Measurements from ENCODE around the gene GIGYF1. TPM values are rescaled to one million over a fixed set of nuclear protein-coding genes. Genes with fewer than 3 reads are reported as not detected.
"Not testable (repeated sequence)": the region's sequence is repeated elsewhere in the genome, so short reads cannot be mapped to it uniquely, and the experiment has no call there.

Gene GIGYF1
- total RNA-seq, 1 experiment from 2014 or later: 16.3 TPM

GRCh38 chr7:100726996-100727761 lies 33.1 kb upstream of the GIGYF1 start:
- no peaks in the 10 kb centered on the region for H3K79me2 ChIP-seq (ENCODE audit: low read length)
- no peak overlapping the region for H3K9ac ChIP-seq (ENCODE audit: low read length)
- no peaks in the 10 kb centered on the region for H3K27me3 ChIP-seq (ENCODE audit: low read length)
- no peak overlapping the region for H3K4me3 ChIP-seq (ENCODE audit: low read length)
- H3K4me1 ChIP-seq (ENCODE audit: low read length): no peaks in the 10 kb centered on the region; the same call in 1 of the 2 replicates
- H4K20me1 ChIP-seq (ENCODE audit: insufficient read depth, low read depth, low read length): no peaks in the 10 kb centered on the region
- H3K9me3 ChIP-seq (ENCODE audit: low read length): no peaks in the 10 kb centered on the region
- H2AFZ ChIP-seq (ENCODE audit: low read length): no peak overlapping the region
- DNase-seq: no peak
- H3K4me2 ChIP-seq (ENCODE audit: low read depth, low read length, poor library complexity, severe bottlenecking): no peak overlapping the region
- H3K9me2 ChIP-seq (replicated peaks; ENCODE audit: insufficient read depth, low read length): no peaks in the 10 kb centered on the region
- no peak overlapping the region for H3K27ac ChIP-seq (ENCODE audit: low read length)
- H3K36me3 ChIP-seq (ENCODE audit: insufficient read depth, low read length): no peaks in the 10 kb centered on the region

- not testable (repeated sequence) for H3K9ac ChIP-seq (ENCODE audit: low read length); DNase-seq; H3K4me2 ChIP-seq (ENCODE audit: low read depth, low read length, poor library complexity, severe bottlenecking); H3K9me3 ChIP-seq (ENCODE audit: low read length); H3K9me2 ChIP-seq (replicated peaks; ENCODE audit: insufficient read depth, low read length); H4K20me1 ChIP-seq (ENCODE audit: insufficient read depth, low read depth, low read length); H3K79me2 ChIP-seq (ENCODE audit: low read length); H3K27me3 ChIP-seq (ENCODE audit: low read length); H3K36me3 ChIP-seq (ENCODE audit: insufficient read depth, low read length); H3K27ac ChIP-seq (ENCODE audit: low read length); H3K4me3 ChIP-seq (ENCODE audit: low read length); H3K4me1 ChIP-seq (ENCODE audit: low read length); H2AFZ ChIP-seq (ENCODE audit: low read length)
Observed at GRCh38 chr7:100724364-100724763, 30.3 kb upstream of the GIGYF1 start.

GRCh38 chr7:100723732-100724275 lies 29.8 kb upstream of the GIGYF1 start:
- no peaks in the 10 kb centered on the region for H3K36me3 ChIP-seq (ENCODE audit: insufficient read depth, low read length)
- no peaks in the 10 kb centered on the region for H3K79me2 ChIP-seq (ENCODE audit: low read length)
- no peaks in the 10 kb centered on the region for H3K9me3 ChIP-seq (ENCODE audit: low read length)
- no peaks in the 10 kb centered on the region for H3K27me3 ChIP-seq (ENCODE audit: low read length)
- H3K9ac ChIP-seq (ENCODE audit: low read length): no peak overlapping the region
- H2AFZ ChIP-seq (ENCODE audit: low read length): no peak overlapping the region
- no peak for DNase-seq
- no peak overlapping the region for H3K27ac ChIP-seq (ENCODE audit: low read length)
- H4K20me1 ChIP-seq (ENCODE audit: insufficient read depth, low read depth, low read length): no peaks in the 10 kb centered on the region
- no peak overlapping the region for H3K4me3 ChIP-seq (ENCODE audit: low read length)
- H3K9me2 ChIP-seq (replicated peaks; ENCODE audit: insufficient read depth, low read length): no peaks in the 10 kb centered on the region
- no peaks in the 10 kb centered on the region; the same call in 1 of the 2 replicates for H3K4me1 ChIP-seq (ENCODE audit: low read length)
- H3K4me2 ChIP-seq (ENCODE audit: low read depth, low read length, poor library complexity, severe bottlenecking): no peak overlapping the region

- H3K27me3 ChIP-seq (ENCODE audit: low read length): no peaks in the 10 kb centered on the region
- no peak overlapping the region for H3K4me3 ChIP-seq (ENCODE audit: low read length)
- H3K27ac ChIP-seq (ENCODE audit: low read length): no peak overlapping the region
- no peaks in the 10 kb centered on the region for H3K9me3 ChIP-seq (ENCODE audit: low read length)
- no peaks in the 10 kb centered on the region for H3K9me2 ChIP-seq (replicated peaks; ENCODE audit: insufficient read depth, low read length)
- H3K79me2 ChIP-seq (ENCODE audit: low read length): no peaks in the 10 kb centered on the region
- no peak overlapping the region for H2AFZ ChIP-seq (ENCODE audit: low read length)
- no peak for DNase-seq
- H3K9ac ChIP-seq (ENCODE audit: low read length): no peak overlapping the region
- no peaks in the 10 kb centered on the region; the same call in 1 of the 2 replicates for H3K4me1 ChIP-seq (ENCODE audit: low read length)
- H3K4me2 ChIP-seq (ENCODE audit: low read depth, low read length, poor library complexity, severe bottlenecking): no peak overlapping the region
- H3K36me3 ChIP-seq (ENCODE audit: insufficient read depth, low read length): no peaks in the 10 kb centered on the region
- no peaks in the 10 kb centered on the region for H4K20me1 ChIP-seq (ENCODE audit: insufficient read depth, low read depth, low read length)
Observed at GRCh38 chr7:100722480-100723212, 28.6 kb upstream of the GIGYF1 start.

GRCh38 chr7:100721505-100721812 lies 27.4 kb upstream of the GIGYF1 start:
- DNase-seq: no peak
- Histone ChIP-seq H3K4me1 (ENCODE audit: low read length) (no peaks in the 10 kb centered on the region; the same call in 1 of the 2 replicates), H3K9me2 (replicated peaks; ENCODE audit: insufficient read depth, low read length) (no peaks in the 10 kb centered on the region), H3K9ac (ENCODE audit: low read length) (no peak overlapping the region), H3K27me3 (ENCODE audit: low read length) (no peaks in the 10 kb centered on the region), H3K9me3 (ENCODE audit: low read length) (no peaks in the 10 kb centered on the region), H3K27ac (ENCODE audit: low read length) (no peak overlapping the region), H3K4me3 (ENCODE audit: low read length) (no peak overlapping the region), H4K20me1 (ENCODE audit: insufficient read depth, low read depth, low read length) (no peaks in the 10 kb centered on the region), H3K36me3 (ENCODE audit: insufficient read depth, low read length) (no peaks in the 10 kb centered on the region), H3K4me2 (ENCODE audit: low read depth, low read length, poor library complexity, severe bottlenecking) (no peak overlapping the region), H3K79me2 (ENCODE audit: low read length) (no peaks in the 10 kb centered on the region), H2AFZ (ENCODE audit: low read length) (no peak overlapping the region)

DNA sequence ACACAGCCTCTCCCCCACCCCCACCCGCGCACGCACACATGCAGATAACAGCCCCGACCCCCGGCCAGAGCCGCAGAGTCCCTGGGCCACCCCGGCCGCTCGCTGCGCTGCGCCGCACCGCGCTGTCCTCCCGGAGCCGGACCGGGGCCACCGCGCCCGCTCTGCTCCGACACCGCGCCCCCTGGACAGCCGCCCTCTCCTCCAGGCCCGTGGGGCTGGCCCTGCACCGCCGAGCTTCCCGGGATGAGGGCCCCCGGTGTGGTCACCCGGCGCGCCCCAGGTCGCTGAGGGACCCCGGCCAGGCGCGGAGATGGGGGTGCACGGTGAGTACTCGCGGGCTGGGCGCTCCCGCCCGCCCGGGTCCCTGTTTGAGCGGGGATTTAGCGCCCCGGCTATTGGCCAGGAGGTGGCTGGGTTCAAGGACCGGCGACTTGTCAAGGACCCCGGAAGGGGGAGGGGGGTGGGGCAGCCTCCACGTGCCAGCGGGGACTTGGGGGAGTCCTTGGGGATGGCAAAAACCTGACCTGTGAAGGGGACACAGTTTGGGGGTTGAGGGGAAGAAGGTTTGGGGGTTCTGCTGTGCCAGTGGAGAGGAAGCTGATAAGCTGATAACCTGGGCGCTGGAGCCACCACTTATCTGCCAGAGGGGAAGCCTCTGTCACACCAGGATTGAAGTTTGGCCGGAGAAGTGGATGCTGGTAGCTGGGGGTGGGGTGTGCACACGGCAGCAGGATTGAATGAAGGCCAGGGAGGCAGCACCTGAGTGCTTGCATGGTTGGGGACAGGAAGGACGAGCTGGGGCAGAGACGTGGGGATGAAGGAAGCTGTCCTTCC lies 26.8 kb upstream of the GIGYF1 start:
- no peak overlapping the region for H2AFZ ChIP-seq (ENCODE audit: low read length)
- no peak overlapping the region for H3K27ac ChIP-seq (ENCODE audit: low read length)
- H3K9ac ChIP-seq (ENCODE audit: low read length): no peak overlapping the region
- no peaks in the 10 kb centered on the region; the same call in 1 of the 2 replicates for H3K4me1 ChIP-seq (ENCODE audit: low read length)
- no peak overlapping the region for H3K4me3 ChIP-seq (ENCODE audit: low read length)
- H3K4me2 ChIP-seq (ENCODE audit: low read depth, low read length, poor library complexity, severe bottlenecking): no peak overlapping the region
- no peaks in the 10 kb centered on the region for H3K79me2 ChIP-seq (ENCODE audit: low read length)
- no peak for DNase-seq
- H3K9me3 ChIP-seq (ENCODE audit: low read length): no peaks in the 10 kb centered on the region
- H3K27me3 ChIP-seq (ENCODE audit: low read length): no peaks in the 10 kb centered on the region
- H3K9me2 ChIP-seq (replicated peaks; ENCODE audit: insufficient read depth, low read length): no peaks in the 10 kb centered on the region
- H4K20me1 ChIP-seq (ENCODE audit: insufficient read depth, low read depth, low read length): no peaks in the 10 kb centered on the region
- no peaks in the 10 kb centered on the region for H3K36me3 ChIP-seq (ENCODE audit: insufficient read depth, low read length)

- no peaks in the 10 kb centered on the region for H3K36me3 ChIP-seq (ENCODE audit: insufficient read depth, low read length)
- no peaks in the 10 kb centered on the region for H3K9me2 ChIP-seq (replicated peaks; ENCODE audit: insufficient read depth, low read length)
- no peaks in the 10 kb centered on the region for H3K79me2 ChIP-seq (ENCODE audit: low read length)
- DNase-seq: no peak
- H3K27ac ChIP-seq (ENCODE audit: low read length): no peak within 1 kb of the TSS
- H3K4me3 ChIP-seq (ENCODE audit: low read length): no peak within 1 kb of the TSS
- H3K4me2 ChIP-seq (ENCODE audit: low read depth, low read length, poor library complexity, severe bottlenecking): no peak within 1 kb of the TSS
- no peaks in the 10 kb centered on the region for H4K20me1 ChIP-seq (ENCODE audit: insufficient read depth, low read depth, low read length)
- H3K9me3 ChIP-seq (ENCODE audit: low read length): no peaks in the 10 kb centered on the region
- H2AFZ ChIP-seq (ENCODE audit: low read length): no peak within 1 kb of the TSS
- no peak within 1 kb of the TSS for H3K9ac ChIP-seq (ENCODE audit: low read length)
- no peaks in the 10 kb centered on the region for H3K27me3 ChIP-seq (ENCODE audit: low read length)
- H3K4me1 ChIP-seq (ENCODE audit: low read length): no peaks in the 10 kb centered on the region; the same call in 1 of the 2 replicates
Observed at GRCh38 chr7:100720279-100720670, 26.2 kb upstream of the GIGYF1 start, which contains the start of gene EPO. TSS of gene EPO (plus strand) at chr7:100720468. CDS start at chr7:100720981, 513 bp downstream.

Data from Karpas-422 (cell line).